GM06990 (cell line): Measurements from ENCODE around the gene NTNG1.

Source experiments
- DNase-seq: peaks from one replicate; pipeline ENCODE4 v3.0.0-alpha.2; 2011; ENCODE audit not compliant: insufficient read length; ENCODE audit errors: extremely low read depth
- H3K27me3 ChIP-seq: replicated peaks from 2 replicates; pipeline ENCODE4 v1.6.0; 2011; ENCODE audit warnings: low read length; ENCODE audit not compliant: control insufficient read depth, insufficient read depth
- H3K36me3 ChIP-seq: 2 replicates; pipeline ENCODE4 v1.5.1; 2011; ENCODE audit warnings: low read length; ENCODE audit not compliant: control insufficient read depth, insufficient read depth
- H3K4me3 ChIP-seq: replicated peaks from 2 replicates; pipeline ENCODE4 v1.5.1; 2011; ENCODE audit warnings: low read depth, mild to moderate bottlenecking, control low read depth, low read length
- TF ChIP-seq, protein P1 (sequence below): IDR thresholded peaks from 2 replicates; pipeline ENCODE4 v1.5.1; 2011; ENCODE audit warnings: low read length, control low read depth, mild to moderate bottlenecking, inconsistent platforms; ENCODE audit not compliant: insufficient read depth, poor library complexity, severe bottlenecking

Gene NTNG1

DNA sequence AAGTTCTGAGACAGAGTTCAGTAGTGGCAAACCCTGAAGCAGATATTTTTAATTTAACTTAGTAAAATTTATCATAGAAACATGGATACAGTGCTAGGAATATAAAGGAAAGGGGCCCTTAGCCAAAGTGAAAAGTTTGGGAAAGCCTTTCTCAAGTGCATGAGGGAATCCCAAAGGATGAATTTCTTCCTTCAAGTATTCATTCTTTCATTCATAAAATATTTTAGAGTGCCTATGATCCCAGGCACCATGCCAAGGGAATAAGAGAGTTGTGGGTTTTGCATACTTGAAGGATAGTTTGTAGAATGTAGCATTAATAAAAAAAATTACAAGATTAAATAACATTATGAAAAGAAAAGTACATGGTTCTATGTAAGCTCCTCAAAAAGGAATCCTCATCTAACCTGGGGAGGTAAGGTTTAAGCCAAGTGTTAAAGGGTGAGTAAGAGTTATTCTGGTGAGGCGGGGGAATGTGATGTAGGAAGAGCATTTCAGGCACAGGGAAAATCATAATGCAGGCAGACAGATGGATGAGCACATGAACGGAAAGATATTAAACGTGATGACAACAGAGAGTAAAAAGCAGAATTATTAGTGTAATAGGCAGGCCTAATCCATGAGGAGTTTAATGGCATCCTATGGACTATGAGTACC is 40.4 kb upstream of the NTNG1 start:
- no peaks in the 10 kb centered on the region for H3K27me3 ChIP-seq
- DNase-seq, result no peak
- TF ChIP-seq, protein P1, sequence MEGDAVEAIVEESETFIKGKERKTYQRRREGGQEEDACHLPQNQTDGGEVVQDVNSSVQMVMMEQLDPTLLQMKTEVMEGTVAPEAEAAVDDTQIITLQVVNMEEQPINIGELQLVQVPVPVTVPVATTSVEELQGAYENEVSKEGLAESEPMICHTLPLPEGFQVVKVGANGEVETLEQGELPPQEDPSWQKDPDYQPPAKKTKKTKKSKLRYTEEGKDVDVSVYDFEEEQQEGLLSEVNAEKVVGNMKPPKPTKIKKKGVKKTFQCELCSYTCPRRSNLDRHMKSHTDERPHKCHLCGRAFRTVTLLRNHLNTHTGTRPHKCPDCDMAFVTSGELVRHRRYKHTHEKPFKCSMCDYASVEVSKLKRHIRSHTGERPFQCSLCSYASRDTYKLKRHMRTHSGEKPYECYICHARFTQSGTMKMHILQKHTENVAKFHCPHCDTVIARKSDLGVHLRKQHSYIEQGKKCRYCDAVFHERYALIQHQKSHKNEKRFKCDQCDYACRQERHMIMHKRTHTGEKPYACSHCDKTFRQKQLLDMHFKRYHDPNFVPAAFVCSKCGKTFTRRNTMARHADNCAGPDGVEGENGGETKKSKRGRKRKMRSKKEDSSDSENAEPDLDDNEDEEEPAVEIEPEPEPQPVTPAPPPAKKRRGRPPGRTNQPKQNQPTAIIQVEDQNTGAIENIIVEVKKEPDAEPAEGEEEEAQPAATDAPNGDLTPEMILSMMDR, result no peak
- no peaks in the 10 kb centered on the region for H3K36me3 ChIP-seq
- H3K4me3 ChIP-seq, result no peak overlapping the region

DNA sequence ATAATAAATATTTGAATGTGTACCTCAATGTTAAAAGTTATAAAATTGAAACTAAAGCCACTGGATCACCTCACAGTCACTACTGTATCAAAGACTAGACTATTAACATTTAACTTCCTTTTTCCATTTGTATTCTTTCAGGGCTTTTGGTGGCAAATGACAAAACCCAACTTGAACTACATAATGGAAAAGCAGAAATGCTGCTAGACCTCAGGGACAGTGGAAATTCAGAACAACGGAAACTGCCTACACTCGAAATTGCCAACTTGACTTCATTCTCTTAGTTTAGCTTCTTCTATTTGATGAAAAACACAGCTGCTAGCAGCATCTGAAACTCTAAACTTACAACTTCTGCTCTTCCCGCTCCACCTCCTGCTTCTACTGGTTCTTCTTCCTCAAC is 34.9 kb upstream of the NTNG1 start:
- TF ChIP-seq, protein P1, result no peak

GRCh38 chr1:107110326-107110725 is 30.5 kb upstream of the NTNG1 start:
- DNase-seq, result no peak
- no peaks in the 10 kb centered on the region for H3K36me3 ChIP-seq
- TF ChIP-seq, protein P1, result no peak
- no peaks in the 10 kb centered on the region for H3K27me3 ChIP-seq
- H3K4me3 ChIP-seq, result no peak overlapping the region

More for the DNA sequence above, 34.9 kb upstream of the NTNG1 start:
- Histone ChIP-seq H3K27me3 (no peaks in the 10 kb centered on the region), H3K36me3 (no peaks in the 10 kb centered on the region), H3K4me3 (no peak overlapping the region)
- no peak for DNase-seq

DNA sequence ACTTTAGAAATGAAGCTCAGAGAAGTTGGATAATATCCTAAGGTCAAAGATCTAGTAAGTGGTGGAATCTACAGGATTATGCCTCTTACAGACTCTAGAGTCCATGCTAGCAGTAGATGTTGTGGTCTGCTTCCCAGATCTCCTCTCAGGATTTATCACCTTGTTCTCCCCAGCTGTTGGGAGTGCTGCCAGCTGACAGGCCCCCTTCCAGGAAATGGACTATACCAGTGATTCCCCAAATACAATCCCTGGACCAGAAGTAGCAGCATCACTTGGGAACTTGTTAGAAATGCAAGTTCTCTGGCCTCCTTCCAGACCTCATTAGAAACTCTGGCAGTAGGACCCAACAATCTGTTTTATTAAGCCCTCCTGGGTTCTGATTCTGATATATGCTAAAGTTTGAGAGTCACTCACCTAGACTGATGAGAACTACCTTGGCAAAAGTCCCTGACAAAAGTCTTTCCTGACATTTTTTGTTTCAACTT is 24.5 kb upstream of the NTNG1 start:
- H3K36me3 ChIP-seq, result no peaks in the 10 kb centered on the region
- no peak overlapping the region for H3K4me3 ChIP-seq
- DNase-seq, result no peak
- TF ChIP-seq, protein P1, result no peak
- no peaks in the 10 kb centered on the region for H3K27me3 ChIP-seq

GRCh38 chr1:107122225-107122624 is 18.6 kb upstream of the NTNG1 start:
- Histone ChIP-seq H3K27me3 (no peaks in the 10 kb centered on the region; the same call in 1 of the 2 replicates), H3K36me3 (no peaks in the 10 kb centered on the region), H3K4me3 (no peak overlapping the region)
- DNase-seq, result no peak
- TF ChIP-seq, protein P1, result no peak

GRCh38 chr1:107123741-107124140 is 17.1 kb upstream of the NTNG1 start:
- no peak for DNase-seq
- Histone ChIP-seq H3K36me3 (no peaks in the 10 kb centered on the region), H3K27me3 (no peaks in the 10 kb centered on the region; the same call in 1 of the 2 replicates), H3K4me3 (no peak overlapping the region)
- TF ChIP-seq, protein P1, result no peak
